Ecto neural progenitor cell (in vitro differentiated cells): ENCODE results near the gene PAPPA.

Source experiments
- DNase-seq: peaks from one replicate; pipeline ENCODE4 v3.0.0-alpha.2; 2018; ENCODE audit warnings: low spot score

The PAPPA gene

GRCh38 chr9:116181853-116182610 lies 28.4 kb downstream of the PAPPA start:
- DNase-seq, result no peak

GRCh38 chr9:116182876-116183275 lies 29.3 kb downstream of the PAPPA start:
- DNase-seq, result no peak

GRCh38 chr9:116187570-116188170 lies 34.1 kb downstream of the PAPPA start:
- DNase-seq, result no peak

GRCh38 chr9:116189683-116190082 lies 36.1 kb downstream of the PAPPA start:
- no peak for DNase-seq

- no peak for DNase-seq
Observed at GRCh38 chr9:116190637-116191396, 37.2 kb downstream of the PAPPA start.

GRCh38 chr9:116191576-116192415 lies 38.2 kb downstream of the PAPPA start:
- DNase-seq, result no peak

GRCh38 chr9:116193636-116194035 lies 40.0 kb downstream of the PAPPA start:
- DNase-seq, result no peak

- no peak for DNase-seq
Observed at GRCh38 chr9:116196806-116197205, 43.2 kb downstream of the PAPPA start.

- DNase-seq, result no peak
Observed at GRCh38 chr9:116198344-116198743, 44.8 kb downstream of the PAPPA start.

GRCh38 chr9:116202219-116202912 lies 48.8 kb downstream of the PAPPA start:
- DNase-seq, result no peak

- DNase-seq, result no peak
Observed at GRCh38 chr9:116204252-116204882, 50.8 kb downstream of the PAPPA start.

- DNase-seq, result no peak
Observed at GRCh38 chr9:116207371-116208111, 54.0 kb downstream of the PAPPA start.

GRCh38 chr9:116208417-116209232 lies 55.0 kb downstream of the PAPPA start:
- no peak for DNase-seq

- DNase-seq, result no peak
Observed at GRCh38 chr9:116209414-116210116, 56.0 kb downstream of the PAPPA start.

GRCh38 chr9:116212986-116213692 lies 59.5 kb downstream of the PAPPA start:
- DNase-seq, result no peak

GRCh38 chr9:116213693-116214047 lies 60.1 kb downstream of the PAPPA start:
- no peak for DNase-seq

- DNase-seq, result no peak
Observed at GRCh38 chr9:116218399-116218798, 64.8 kb downstream of the PAPPA start.

- DNase-seq, result no peak
Observed at GRCh38 chr9:116219686-116220085, 66.1 kb downstream of the PAPPA start.
